PFSK-1 (cell line): ENCODE results near the gene IGFLR1.

ENCODE experiments used
- POLR2AphosphoS5 ChIP-seq: IDR thresholded peaks from 2 replicates; pipeline ENCODE4 v1.6.1; 2012; ENCODE audit warnings: low read depth, mild to moderate bottlenecking, control low read depth, low read length, moderate library complexity
- SIN3A ChIP-seq: IDR thresholded peaks from 2 replicates; pipeline ENCODE4 v1.6.1; 2012; ENCODE audit warnings: mild to moderate bottlenecking, low read length, moderate library complexity, borderline replicate concordance; ENCODE audit not compliant: insufficient read depth

DNA sequence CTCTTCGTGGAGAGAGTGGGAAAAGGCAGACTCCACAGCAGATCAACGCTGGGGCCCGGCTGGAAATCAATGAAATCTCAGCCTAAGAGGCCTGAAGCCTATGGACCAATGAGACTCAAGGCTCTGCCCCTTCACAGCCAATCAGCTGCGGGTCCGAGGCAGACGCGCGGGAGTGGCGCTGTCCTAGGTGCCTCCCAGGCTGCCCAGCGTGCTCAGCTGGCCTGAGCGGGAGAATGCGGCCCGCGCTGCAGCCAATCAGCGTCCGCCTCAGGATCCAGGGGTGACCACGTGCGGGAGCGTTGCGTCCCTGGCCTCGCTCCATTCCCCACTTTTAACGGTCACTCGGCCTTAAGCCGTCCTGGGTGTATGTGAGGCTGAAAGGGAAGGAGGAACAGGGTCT is 38.0 kb downstream of the IGFLR1 start, which contains the start of gene ZBTB32:
- TF ChIP-seq POLR2AphosphoS5: no peak
- TF ChIP-seq SIN3A: no peak
